A549 (cell line): Measurements from ENCODE around the gene TRIM72.
"Not testable (repeated sequence)": the region's sequence is repeated elsewhere in the genome, so short reads cannot be mapped to it uniquely, and the experiment has no call there.

ENCODE experiments used
- HDAC2 ChIP-seq: fragments of 200-600 bp; sonication (generic); IDR thresholded peaks from 2 replicates; pipeline ENCODE4 v1.6.1; 2016
- MAFK ChIP-seq: fragments of 450-650 bp; IDR thresholded peaks from 2 replicates; pipeline ENCODE4 v1.6.1; 2014; ENCODE audit not compliant: partially characterized antibody
- NFE2L2 ChIP-seq: fragments of 150-350 bp; conservative IDR thresholded peaks from 2 replicates; pipeline ENCODE4 v1.6.1; 2014; ENCODE audit warnings: low read length
- SMC3 ChIP-seq: fragments of >200 bp; sonication (Bioruptor Twin); formaldehyde crosslinking; IDR thresholded peaks from 3 replicates; pipeline ENCODE4 v1.6.1; 2018; ENCODE audit warnings: inconsistent platforms
- SREBF2 ChIP-seq: fragments of 450-650 bp; IDR thresholded peaks from 2 replicates; pipeline ENCODE4 v1.6.1; 2014; ENCODE audit warnings: mild to moderate bottlenecking, moderate library complexity
- TF ChIP-seq, protein P1 (sequence below): IDR thresholded peaks from 2 replicates; pipeline ENCODE4 v1.6.1; 2012

DNA sequence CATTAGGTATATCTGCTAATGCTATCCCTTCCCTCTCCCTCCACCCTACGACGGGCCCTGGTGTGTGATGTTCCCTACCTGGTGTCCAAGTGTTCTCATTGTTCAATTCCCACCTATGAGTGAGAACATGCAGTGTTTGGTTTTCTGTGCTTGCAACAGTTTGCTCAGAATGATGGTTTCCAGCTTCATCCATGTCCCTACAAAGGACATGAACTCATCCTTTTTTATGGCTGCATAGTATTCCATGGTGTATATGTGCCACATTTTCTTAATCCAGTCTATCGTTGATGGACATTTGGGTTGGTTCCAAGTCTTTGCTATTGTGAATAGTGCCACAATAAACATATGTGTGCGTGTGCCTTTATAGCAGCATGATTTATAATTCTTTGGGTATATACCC, 64.9 kb downstream of the TRIM72 start:
- TF ChIP-seq HDAC2, MAFK, SMC3, SREBF2, NFE2L2: not testable (repeated sequence)
- TF ChIP-seq, protein P1, sequence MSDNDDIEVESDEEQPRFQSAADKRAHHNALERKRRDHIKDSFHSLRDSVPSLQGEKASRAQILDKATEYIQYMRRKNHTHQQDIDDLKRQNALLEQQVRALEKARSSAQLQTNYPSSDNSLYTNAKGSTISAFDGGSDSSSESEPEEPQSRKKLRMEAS: not testable (repeated sequence)
